Ishikawa (cell line): ENCODE data around the gene HMCN1.

Experiments used
- CEBPB ChIP-seq: IDR thresholded peaks from 2 replicates; pipeline ENCODE4 v1.6.1; 2012
- CREB1 ChIP-seq: IDR thresholded peaks from 2 replicates; pipeline ENCODE4 v1.6.1; 2012; ENCODE audit warnings: low read depth
- EGR1 ChIP-seq: IDR thresholded peaks from 2 replicates; pipeline ENCODE4 v1.6.1; 2012
- EP300 ChIP-seq: IDR thresholded peaks from 2 replicates; pipeline ENCODE4 v1.6.1; 2012; ENCODE audit warnings: borderline replicate concordance
- FOXM1 ChIP-seq: IDR thresholded peaks from 2 replicates; pipeline ENCODE4 v1.6.1; 2012; ENCODE audit warnings: low read depth, borderline replicate concordance
- MAX ChIP-seq: IDR thresholded peaks from 2 replicates; pipeline ENCODE4 v1.6.1; 2012
- NFIC ChIP-seq: IDR thresholded peaks from 2 replicates; pipeline ENCODE4 v1.6.1; 2012
- RAD21 ChIP-seq: IDR thresholded peaks from 2 replicates; pipeline ENCODE4 v1.6.1; 2012; ENCODE audit warnings: low read depth
- REST ChIP-seq: IDR thresholded peaks from 2 replicates; pipeline ENCODE4 v1.6.1; 2012; ENCODE audit warnings: low read depth, mild to moderate bottlenecking
- TAF1 ChIP-seq: IDR thresholded peaks from 2 replicates; pipeline ENCODE4 v1.6.1; 2012; ENCODE audit warnings: low read depth, mild to moderate bottlenecking
- TCF12 ChIP-seq: IDR thresholded peaks from 2 replicates; pipeline ENCODE4 v1.6.1; 2012; ENCODE audit warnings: low read depth
- TEAD4 ChIP-seq: IDR thresholded peaks from 2 replicates; pipeline ENCODE4 v1.6.1; 2012
- USF1 ChIP-seq: IDR thresholded peaks from 2 replicates; pipeline ENCODE4 v1.6.1; 2012
- YY1 ChIP-seq: IDR thresholded peaks from 2 replicates; pipeline ENCODE4 v1.6.1; 2012; ENCODE audit warnings: low read depth
- ZBTB7A ChIP-seq: IDR thresholded peaks from 2 replicates; pipeline ENCODE4 v1.6.1; 2012; ENCODE audit warnings: low read depth

The HMCN1 gene

GRCh38 chr1:185745165-185745564, 11.0 kb downstream of the HMCN1 start:
- TF ChIP-seq NFIC (no peak), EP300 (no peak), CREB1 (no peak), YY1 (no peak), TEAD4 (no peak), USF1 (no peak), TCF12 (no peak), CEBPB (no peak), REST (no peak), FOXM1 (no peak), TAF1 (no peak), ZBTB7A (no peak), RAD21 (no peak), MAX (no peak), EGR1 (no peak)

- no peak for TF ChIP-seq CEBPB
- TF ChIP-seq RAD21, result no peak
- no peak for TF ChIP-seq REST
- no peak for TF ChIP-seq TAF1
- no peak for TF ChIP-seq EGR1
- TF ChIP-seq TCF12, result no peak
- TF ChIP-seq TEAD4, result no peak
- TF ChIP-seq ZBTB7A, result no peak
- TF ChIP-seq FOXM1, result no peak
- TF ChIP-seq MAX, result no peak
- TF ChIP-seq USF1, result no peak
- TF ChIP-seq NFIC, result no peak
- TF ChIP-seq EP300, result no peak
- no peak for TF ChIP-seq CREB1
- no peak for TF ChIP-seq YY1
Measured at GRCh38 chr1:185759061-185759460, 24.9 kb downstream of the HMCN1 start.

GRCh38 chr1:185761841-185762240, 27.6 kb downstream of the HMCN1 start:
- TF ChIP-seq RAD21 (no peak), REST (no peak), YY1 (no peak), EGR1 (no peak), CEBPB (no peak), NFIC (no peak), MAX (no peak), EP300 (no peak), CREB1 (no peak), TCF12 (no peak), USF1 (no peak), FOXM1 (no peak), ZBTB7A (no peak), TEAD4 (no peak), TAF1 (no peak)
